ENCODE results near the gene CDKN2AIP. TPM values are rescaled to one million over a fixed set of nuclear protein-coding genes. Genes with fewer than 3 reads are reported as not detected.
"Not testable (repeated sequence)": the region's sequence is repeated elsewhere in the genome, so short reads cannot be mapped to it uniquely, and the experiment has no call there.

The CDKN2AIP gene
- total RNA-seq, 1 experiment from 2014 or later: 21.7 TPM

DNA sequence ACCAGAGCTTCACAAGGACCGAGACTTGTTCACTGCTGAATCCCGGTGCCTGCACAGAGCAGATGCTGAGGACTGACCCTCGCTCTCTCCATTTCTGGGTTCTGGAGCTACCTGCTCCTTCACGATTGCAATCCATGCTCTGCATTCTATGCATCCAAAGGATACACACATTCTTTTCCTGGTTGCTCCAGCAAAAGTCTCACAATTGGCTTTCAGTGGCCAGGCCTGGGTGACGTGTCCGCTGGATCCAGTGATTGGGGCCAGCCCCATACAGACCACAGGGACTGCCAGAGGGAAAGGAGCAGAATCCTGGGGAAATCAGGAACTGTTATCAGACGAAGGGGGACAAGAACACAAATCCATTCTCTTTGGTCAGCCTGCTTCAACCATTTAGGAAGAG is 14.9 kb upstream of the CDKN2AIP start:
- peak in 1 of 2 experiments; percentile 21 for DNase-seq (ENCODE audit: low read depth in 1 of 2, low spot score in 2 of 2)
- H3K27ac ChIP-seq: no peak overlapping the region
- no peaks in the 10 kb centered on the region for H3K27me3 ChIP-seq (replicated peaks)
- no peak overlapping the region for H3K4me3 ChIP-seq
- H3K9me3 ChIP-seq (replicated peaks): no peaks in the 10 kb centered on the region
- no peaks in the 10 kb centered on the region for H3K4me1 ChIP-seq (replicated peaks)
- no peaks in the 10 kb centered on the region for H3K36me3 ChIP-seq

DNA sequence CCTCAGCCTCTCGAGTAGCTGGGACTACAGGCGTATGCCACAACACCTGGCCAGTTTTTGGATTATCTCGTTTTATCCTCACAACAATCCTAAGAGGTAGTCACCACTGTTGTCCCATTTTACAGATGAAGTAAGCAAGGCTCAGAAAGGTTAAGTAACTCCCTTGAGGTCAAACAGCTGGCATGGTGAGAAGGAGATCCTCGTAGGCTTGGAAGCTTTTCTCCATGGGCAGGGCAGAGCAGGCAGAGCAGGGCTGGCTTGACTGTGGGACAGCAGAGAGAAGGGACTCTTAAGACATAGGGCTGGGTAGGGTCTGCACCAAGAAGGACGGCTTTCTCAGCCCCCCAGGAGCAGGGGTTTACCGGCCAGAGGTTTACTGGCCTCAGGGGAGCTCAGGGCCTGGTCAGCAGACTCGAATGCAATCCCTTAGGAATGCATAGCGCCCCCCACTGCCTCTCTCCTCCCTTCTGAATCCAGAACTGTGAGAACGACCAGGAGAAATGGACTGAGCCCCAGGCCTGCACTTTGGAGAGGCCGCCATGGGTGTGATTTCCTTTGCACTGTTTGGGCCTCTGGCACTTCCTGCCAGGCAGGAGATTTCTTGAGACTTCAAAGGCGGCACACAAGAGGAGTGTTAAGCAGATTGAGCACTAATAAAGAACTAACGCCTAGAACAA is 14.0 kb upstream of the CDKN2AIP start:
- Histone ChIP-seq H3K4me3 (no peak overlapping the region), H3K4me1 (replicated peaks) (no peaks in the 10 kb centered on the region), H3K9me3 (replicated peaks) (no peaks in the 10 kb centered on the region), H3K27me3 (replicated peaks) (no peaks in the 10 kb centered on the region), H3K27ac (no peak overlapping the region), H3K36me3 (no peaks in the 10 kb centered on the region)
- DNase-seq (ENCODE audit: low read depth in 1 of 2, low spot score in 2 of 2): no peak

DNA sequence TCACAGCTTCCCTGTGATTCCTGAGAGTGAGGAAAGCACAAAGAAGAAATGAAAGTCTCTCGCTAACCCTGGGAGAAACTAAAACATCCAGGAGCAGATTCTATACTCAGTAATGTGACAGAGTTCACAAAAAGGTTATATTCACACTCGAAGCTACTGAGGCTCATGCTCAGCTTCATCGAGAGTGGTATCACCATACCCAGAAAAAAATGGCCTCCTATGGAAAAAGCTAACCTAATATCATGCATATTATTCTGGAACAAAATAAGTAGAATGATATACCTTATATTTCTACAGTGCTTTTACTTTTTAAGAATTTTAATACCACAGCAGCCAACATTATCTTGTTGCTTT is 13.5 kb upstream of the CDKN2AIP start:
- no peak overlapping the region for H3K4me3 ChIP-seq
- no peak for DNase-seq (ENCODE audit: low read depth in 1 of 2, low spot score in 2 of 2)
- no peaks in the 10 kb centered on the region for H3K9me3 ChIP-seq (replicated peaks)
- H3K4me1 ChIP-seq (replicated peaks): no peaks in the 10 kb centered on the region
- H3K27me3 ChIP-seq (replicated peaks): no peaks in the 10 kb centered on the region
- no peak overlapping the region for H3K27ac ChIP-seq
- no peaks in the 10 kb centered on the region for H3K36me3 ChIP-seq

- Histone ChIP-seq H3K27me3 (replicated peaks) (no peaks in the 10 kb centered on the region), H3K36me3 (no peaks in the 10 kb centered on the region), H3K9me3 (replicated peaks) (no peaks in the 10 kb centered on the region), H3K4me3 (no peak overlapping the region), H3K27ac (no peak overlapping the region), H3K4me1 (replicated peaks) (no peaks in the 10 kb centered on the region)
- DNase-seq (ENCODE audit: low read depth in 1 of 2, low spot score in 2 of 2): peak in 1 of 2 experiments; percentile 15
Observed at GRCh38 chr4:183431614-183432013, 12.8 kb upstream of the CDKN2AIP start.

DNA sequence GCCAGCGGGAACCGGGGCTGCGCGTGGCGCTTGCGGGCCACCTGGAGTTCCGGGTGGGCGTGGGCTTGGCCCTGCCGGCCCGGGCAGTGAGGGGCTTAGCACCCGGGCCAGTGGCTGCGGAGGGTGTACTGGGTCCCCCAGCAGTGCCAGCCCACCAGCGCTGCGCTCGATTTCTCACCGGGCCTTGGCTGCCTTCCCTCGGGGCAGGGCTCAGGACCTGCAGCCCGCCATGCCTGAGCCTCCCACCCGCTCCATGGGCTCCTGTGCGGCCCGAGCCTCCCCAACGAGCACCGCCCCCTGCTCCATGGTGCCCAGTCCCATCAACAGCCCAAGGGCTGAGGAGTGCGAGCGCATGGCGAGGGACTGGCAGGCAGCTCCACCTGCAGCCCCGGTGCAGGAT is 11.3 kb upstream of the CDKN2AIP start:
- H3K27me3 ChIP-seq (replicated peaks); H3K4me3 ChIP-seq; H3K9me3 ChIP-seq (replicated peaks); H3K4me1 ChIP-seq (replicated peaks); H3K27ac ChIP-seq; H3K36me3 ChIP-seq; DNase-seq (ENCODE audit: low read depth in 1 of 2, low spot score in 2 of 2): not testable (repeated sequence)

GRCh38 chr4:183434264-183434663 is 10.2 kb upstream of the CDKN2AIP start:
- no peak for DNase-seq (ENCODE audit: low read depth in 1 of 2, low spot score in 2 of 2)

GRCh38 chr4:183434666-183435190 is 9.7 kb upstream of the CDKN2AIP start:
- Histone ChIP-seq H3K27me3 (replicated peaks) (no peaks in the 10 kb centered on the region), H3K9me3 (replicated peaks) (no peaks in the 10 kb centered on the region), H3K4me3 (no peak overlapping the region), H3K27ac (no peak overlapping the region), H3K4me1 (replicated peaks) (peaks cover 13% of the 10 kb centered on the region), H3K36me3 (no peaks in the 10 kb centered on the region)
- no peak for DNase-seq (ENCODE audit: low read depth in 1 of 2, low spot score in 2 of 2)

More at GRCh38 chr4:183434264-183434663, 10.2 kb upstream of the CDKN2AIP start:
- no peaks in the 10 kb centered on the region for H3K36me3 ChIP-seq
- peaks cover 10% of the 10 kb centered on the region for H3K4me1 ChIP-seq (replicated peaks)
- no peaks in the 10 kb centered on the region for H3K27me3 ChIP-seq (replicated peaks)
- no peaks in the 10 kb centered on the region for H3K9me3 ChIP-seq (replicated peaks)
- no peak overlapping the region for H3K4me3 ChIP-seq
- no peak overlapping the region for H3K27ac ChIP-seq

- H3K27ac ChIP-seq: no peak overlapping the region
- peaks cover 13% of the 10 kb centered on the region for H3K4me1 ChIP-seq (replicated peaks)
- no peak overlapping the region for H3K4me3 ChIP-seq
- no peaks in the 10 kb centered on the region for H3K9me3 ChIP-seq (replicated peaks)
- no peak for DNase-seq (ENCODE audit: low read depth in 1 of 2, low spot score in 2 of 2)
- H3K27me3 ChIP-seq (replicated peaks): no peaks in the 10 kb centered on the region
- no peaks in the 10 kb centered on the region for H3K36me3 ChIP-seq
Observed at GRCh38 chr4:183435803-183436202, 8.6 kb upstream of the CDKN2AIP start.

- H3K4me3 ChIP-seq: no peak overlapping the region
- H3K4me1 ChIP-seq (replicated peaks): peaks cover 13% of the 10 kb centered on the region
- no peaks in the 10 kb centered on the region for H3K9me3 ChIP-seq (replicated peaks)
- H3K27ac ChIP-seq: no peak overlapping the region
- DNase-seq (ENCODE audit: low read depth in 1 of 2, low spot score in 2 of 2): no peak
- no peaks in the 10 kb centered on the region for H3K36me3 ChIP-seq
- no peaks in the 10 kb centered on the region for H3K27me3 ChIP-seq (replicated peaks)
Observed at GRCh38 chr4:183436417-183436816, 8.0 kb upstream of the CDKN2AIP start.

GRCh38 chr4:183437452-183437851 is 7.0 kb upstream of the CDKN2AIP start:
- Histone ChIP-seq H3K4me3 (no peak overlapping the region), H3K27me3 (replicated peaks) (no peaks in the 10 kb centered on the region), H3K4me1 (replicated peaks) (peaks cover 13% of the 10 kb centered on the region), H3K36me3 (no peaks in the 10 kb centered on the region), H3K27ac (no peak overlapping the region), H3K9me3 (replicated peaks) (no peaks in the 10 kb centered on the region)
- DNase-seq (ENCODE audit: low read depth in 1 of 2, low spot score in 2 of 2): no peak

DNA sequence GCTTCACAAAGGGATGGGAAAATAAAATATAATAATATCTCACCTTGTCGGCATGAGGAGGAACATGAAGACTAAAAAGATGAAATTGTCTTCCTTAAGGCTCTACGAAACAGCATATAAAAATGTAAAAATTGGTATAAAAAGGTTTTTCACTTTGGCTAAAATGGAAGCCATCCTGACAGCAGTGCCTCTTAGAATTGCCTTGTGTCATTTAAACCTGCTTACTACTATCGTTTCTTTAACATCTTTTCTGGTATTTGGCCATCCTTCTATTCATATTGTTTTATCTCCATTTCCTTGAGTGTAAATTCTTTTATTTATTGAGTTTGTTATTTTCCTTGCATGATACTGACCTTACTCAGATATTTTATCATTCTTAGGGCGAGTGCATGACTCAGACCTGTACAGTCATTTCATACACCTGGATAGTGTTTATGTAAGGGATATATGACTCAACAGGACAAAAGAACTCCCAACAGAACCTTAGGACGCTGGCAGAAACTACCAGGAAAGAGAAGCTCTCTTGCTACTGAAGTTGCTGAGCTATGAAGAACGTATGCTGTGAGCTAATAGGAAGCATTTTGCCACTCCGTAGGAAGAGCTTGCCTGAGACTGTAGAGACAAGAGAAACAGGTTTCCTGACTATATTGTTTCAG is 5.8 kb upstream of the CDKN2AIP start:
- peak; percentile 54 to 80 for DNase-seq (ENCODE audit: low read depth in 1 of 2, low spot score in 2 of 2)
- H3K36me3 ChIP-seq: no peaks in the 10 kb centered on the region
- peak overlapping the region; percentile 28 for H3K27ac ChIP-seq
- H3K27me3 ChIP-seq (replicated peaks): no peaks in the 10 kb centered on the region
- H3K4me1 ChIP-seq (replicated peaks): peaks cover 22% of the 10 kb centered on the region
- no peak overlapping the region for H3K4me3 ChIP-seq
- H3K9me3 ChIP-seq (replicated peaks): no peaks in the 10 kb centered on the region

- no peaks in the 10 kb centered on the region for H3K27me3 ChIP-seq (replicated peaks)
Observed at GRCh38 chr4:183441276-183441675, 3.2 kb upstream of the CDKN2AIP start.

GRCh38 chr4:183443655-183444213 is 702 bp upstream of the CDKN2AIP start:
- peak overlapping the region; percentile 86 for H3K27ac ChIP-seq
- no peaks in the 10 kb centered on the region for H3K9me3 ChIP-seq (replicated peaks)
- DNase-seq (ENCODE audit: low read depth in 1 of 2, low spot score in 2 of 2): no peak

More at GRCh38 chr4:183441276-183441675, 3.2 kb upstream of the CDKN2AIP start:
- no peak overlapping the region for H3K4me3 ChIP-seq
- H3K4me1 ChIP-seq (replicated peaks): peaks cover 31% of the 10 kb centered on the region
- H3K27ac ChIP-seq: no peak overlapping the region
- no peaks in the 10 kb centered on the region for H3K9me3 ChIP-seq (replicated peaks)
- DNase-seq (ENCODE audit: low read depth in 1 of 2, low spot score in 2 of 2): no peak
- peaks cover 17% of the 10 kb centered on the region for H3K36me3 ChIP-seq

DNA sequence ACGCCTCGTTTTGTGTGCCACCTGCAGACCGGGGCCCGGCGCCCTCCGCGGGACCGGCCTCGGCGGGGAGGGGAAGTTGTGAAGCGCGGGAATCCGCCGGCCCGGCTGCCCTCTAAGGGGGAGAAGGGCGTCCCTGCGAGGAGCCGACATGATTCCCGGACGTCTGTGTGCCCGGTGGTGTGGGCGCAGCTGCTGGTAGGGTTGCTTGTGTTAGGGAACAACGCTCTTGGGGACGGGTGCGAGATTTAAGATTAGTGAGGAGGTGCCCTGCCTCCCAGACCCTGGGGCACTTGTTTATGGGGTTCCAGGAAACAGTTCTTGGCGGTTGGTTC is 627 bp downstream of the CDKN2AIP start:
- no peaks in the 10 kb centered on the region for H3K27me3 ChIP-seq (replicated peaks)
- H3K9me3 ChIP-seq (replicated peaks): no peaks in the 10 kb centered on the region
- H3K4me3 ChIP-seq: peak overlapping the region; percentile 70
- H3K4me1 ChIP-seq (replicated peaks): peaks cover 32% of the 10 kb centered on the region
- peaks cover 54% of the 10 kb centered on the region for H3K36me3 ChIP-seq
- H3K27ac ChIP-seq: peak overlapping the region; percentile 86
- peak in 1 of 2 experiments; percentile 45 for DNase-seq (ENCODE audit: low read depth in 1 of 2, low spot score in 2 of 2)

More at GRCh38 chr4:183443655-183444213, 702 bp upstream of the CDKN2AIP start:
- Histone ChIP-seq H3K27me3 (replicated peaks) (no peaks in the 10 kb centered on the region), H3K4me1 (replicated peaks) (peaks cover 34% of the 10 kb centered on the region), H3K36me3 (peaks cover 42% of the 10 kb centered on the region), H3K4me3 (peak overlapping the region; percentile 70)

All from SJSA1 (cell line).